Stimulated activated CD4-positive, alpha-beta T cell treated with anti-CD3 and anti-CD28 coated beads, Interleukin-4, amount 100 ng/mL, for 24 hours (primary cell): ENCODE data around the gene STAB1.

Experiments used
- DNase-seq: peaks from one replicate; pipeline ENCODE4 v3.0.0-alpha.2; 2020

Gene STAB1

GRCh38 chr3:52537726-52538421, 42.7 kb downstream of the STAB1 start:
- no peak for DNase-seq

GRCh38 chr3:52539010-52539653, 44.0 kb downstream of the STAB1 start:
- DNase-seq, result no peak

DNA sequence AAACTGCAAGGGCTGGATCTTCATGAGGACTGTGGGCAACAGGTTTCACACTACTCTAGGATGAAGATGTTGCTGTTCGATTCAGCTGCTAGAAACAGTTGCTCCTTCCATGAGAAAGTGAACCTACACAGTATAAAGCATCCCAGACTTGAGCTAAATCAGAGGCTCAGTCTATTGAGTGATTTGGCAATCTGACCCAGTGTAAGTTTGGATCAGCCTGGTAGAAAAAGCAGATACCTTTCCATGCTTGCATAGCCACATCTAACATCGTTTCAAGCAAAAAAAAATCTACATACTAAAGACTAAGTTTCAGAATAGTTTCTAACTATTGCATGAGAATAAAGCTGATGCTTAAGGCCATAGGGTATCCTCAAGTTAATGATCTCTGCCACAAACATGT, 45.9 kb downstream of the STAB1 start:
- no peak for DNase-seq

- no peak for DNase-seq
Observed at GRCh38 chr3:52544937-52545336, 49.8 kb downstream of the STAB1 start.

- DNase-seq, result no peak
Observed at GRCh38 chr3:52546111-52546901, 51.2 kb downstream of the STAB1 start.

DNA sequence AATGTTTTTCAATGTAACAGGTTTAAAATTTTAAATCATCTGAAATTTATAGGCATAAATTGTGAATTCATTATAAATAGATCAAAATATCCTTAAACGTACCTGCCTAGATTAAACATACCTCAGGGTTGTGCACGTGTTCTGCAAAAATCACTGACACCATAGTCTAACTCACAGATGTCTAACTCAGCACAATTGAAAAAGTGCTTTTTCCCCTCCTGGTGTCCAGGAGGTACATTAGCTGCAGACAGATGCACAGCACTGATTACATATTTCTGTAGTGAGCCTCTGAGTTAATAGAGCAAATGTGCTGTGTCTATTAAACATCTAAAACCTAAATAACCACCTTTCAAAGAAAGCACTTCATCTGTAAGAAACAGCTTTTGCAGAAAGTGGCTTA, 52.0 kb downstream of the STAB1 start:
- no peak for DNase-seq

DNA sequence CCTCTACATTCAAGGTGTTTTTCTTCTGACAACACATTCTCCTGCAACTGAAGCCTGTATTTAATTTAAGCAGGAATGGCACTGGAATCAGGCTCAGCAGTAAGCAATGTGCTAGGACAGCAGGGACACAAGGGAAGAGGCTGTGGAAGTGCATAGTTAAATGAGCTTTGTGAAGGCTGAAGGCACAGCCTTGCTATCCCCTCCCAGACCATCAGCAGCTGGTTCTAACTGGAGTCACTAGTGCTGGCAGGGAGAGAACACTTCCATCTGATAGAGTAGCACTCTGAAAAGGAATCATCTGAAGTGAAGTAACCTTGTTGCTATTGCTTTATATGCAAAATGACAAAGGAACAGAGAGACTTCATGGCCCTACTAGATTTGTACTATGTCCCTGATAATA, 56.0 kb downstream of the STAB1 start:
- DNase-seq, result no peak

- DNase-seq, result no peak
Observed at GRCh38 chr3:52552089-52552488, 57.0 kb downstream of the STAB1 start.

DNA sequence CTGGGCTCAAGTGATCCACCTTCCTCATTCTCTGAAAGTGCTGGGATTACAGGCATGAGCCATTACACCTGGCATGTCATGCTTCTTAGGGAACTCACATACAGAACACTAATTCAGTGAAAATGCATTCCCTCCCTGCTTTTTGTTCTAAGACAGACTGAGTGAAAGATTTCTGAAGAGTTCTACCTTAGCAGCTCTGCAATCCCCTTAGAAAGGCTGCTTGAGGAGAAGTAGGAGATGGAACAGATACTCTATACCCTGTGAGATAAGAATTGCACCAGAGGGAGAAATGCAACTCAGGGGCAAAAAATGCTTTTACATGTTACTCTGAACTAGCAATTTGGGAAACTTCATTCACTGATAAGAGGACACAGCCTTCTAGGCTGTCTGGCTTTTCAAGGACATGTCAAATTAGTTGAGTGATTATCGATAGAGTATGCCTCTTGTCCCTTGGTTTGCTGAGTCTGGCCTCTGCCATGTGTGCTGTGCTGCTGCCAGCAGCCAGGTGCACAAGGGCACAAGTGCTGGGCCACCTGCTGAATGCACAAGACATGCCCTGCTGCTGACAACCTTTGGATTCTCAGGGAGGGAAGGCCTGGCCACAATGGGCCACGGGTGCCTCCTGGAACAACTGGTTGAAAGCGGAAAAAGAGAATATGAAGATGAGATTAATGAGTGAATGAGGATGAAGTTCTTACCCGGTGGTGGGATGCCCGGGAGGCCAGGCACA, 59.1 kb downstream of the STAB1 start:
- no peak for DNase-seq

GRCh38 chr3:52555056-52555455, 59.9 kb downstream of the STAB1 start:
- no peak for DNase-seq

DNA sequence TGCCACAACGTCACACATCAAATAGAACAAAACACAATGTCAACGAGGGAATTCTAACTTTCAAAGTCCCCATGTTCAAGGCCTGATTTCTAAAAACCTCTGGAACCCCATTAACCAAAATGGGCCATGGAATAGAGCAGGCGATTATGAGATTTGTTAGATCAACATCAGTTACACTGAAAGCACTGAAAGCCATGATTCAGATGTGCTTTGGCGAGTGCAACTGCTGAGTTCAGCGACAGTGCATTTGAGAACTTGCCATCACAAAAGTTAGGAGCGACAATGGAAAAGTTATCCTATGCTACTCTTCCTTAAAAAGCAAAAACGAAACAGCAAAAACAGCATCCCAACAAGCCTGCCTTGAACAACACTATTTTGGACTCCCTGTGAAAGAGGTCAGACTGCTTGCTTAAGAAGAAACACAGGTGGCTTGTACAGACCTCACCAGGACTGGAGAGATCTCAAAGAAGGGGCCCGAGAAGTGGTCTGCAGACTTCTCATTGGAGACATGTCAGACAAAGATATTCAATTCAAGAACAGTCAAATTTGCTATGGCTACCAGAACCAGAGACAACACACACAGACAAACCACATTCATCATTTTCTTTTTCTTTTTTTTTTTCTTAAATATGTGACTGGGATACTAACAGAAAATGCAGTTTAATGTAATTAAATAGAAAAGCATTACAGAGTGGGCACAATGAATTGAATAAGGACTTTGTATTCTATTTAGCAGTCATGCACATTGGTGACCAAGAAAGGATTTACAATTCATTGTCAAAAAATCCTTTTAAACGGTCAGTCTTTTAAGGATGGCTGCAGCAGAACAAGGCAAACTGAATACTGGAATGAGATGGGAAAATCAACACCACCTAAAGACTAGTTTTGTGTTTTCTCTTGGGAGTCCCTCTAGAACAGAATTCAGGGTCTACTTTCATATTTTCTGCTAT, 62.1 kb downstream of the STAB1 start:
- no peak for DNase-seq

DNA sequence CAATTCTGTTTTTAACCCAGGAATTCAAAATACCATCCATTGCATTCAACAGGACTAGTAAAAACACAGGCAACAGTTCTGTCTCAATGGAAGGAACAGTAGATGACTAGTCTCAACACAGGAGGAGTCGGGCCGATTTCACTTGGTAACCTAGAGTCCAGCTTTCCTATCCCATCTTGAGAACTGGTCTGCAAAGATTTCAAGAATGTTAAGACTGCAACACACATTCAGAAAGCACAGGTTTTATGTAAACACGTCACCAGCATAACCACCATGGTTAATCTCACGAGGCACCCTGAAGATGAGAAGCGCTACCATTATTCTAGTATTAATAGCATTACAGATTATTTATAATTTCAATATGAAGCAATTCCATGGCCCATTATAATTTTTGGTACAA, 63.3 kb downstream of the STAB1 start:
- no peak for DNase-seq

- DNase-seq, result no peak
Observed at GRCh38 chr3:52561028-52561747, 66.0 kb downstream of the STAB1 start.

GRCh38 chr3:52563984-52564383, 68.8 kb downstream of the STAB1 start:
- DNase-seq, result no peak

GRCh38 chr3:52568069-52568468, 72.9 kb downstream of the STAB1 start:
- DNase-seq, result no peak

DNA sequence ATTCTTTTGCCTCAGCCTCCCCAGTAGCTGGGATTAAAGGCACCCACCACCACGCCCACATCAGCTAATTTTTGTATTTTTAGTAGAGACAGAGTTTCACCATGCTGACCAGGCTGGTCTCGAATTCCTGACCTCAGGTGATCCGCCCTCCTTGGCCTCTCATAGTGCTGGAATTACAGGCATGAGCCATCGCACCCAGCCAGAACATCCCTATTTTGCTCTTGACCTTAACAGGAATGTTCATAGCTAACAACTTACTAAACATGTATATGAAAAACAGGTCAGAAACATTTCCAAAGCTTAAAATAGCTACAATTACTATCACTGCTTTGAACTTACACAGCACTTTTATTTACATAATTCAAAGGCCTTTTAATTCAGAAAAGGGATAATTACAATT, 74.9 kb downstream of the STAB1 start:
- no peak for DNase-seq

GRCh38 chr3:52572221-52572620, 77.1 kb downstream of the STAB1 start:
- DNase-seq, result no peak
